ENCODE measurements around the gene BSPH1.
"Not testable (repeated sequence)": the region's sequence is repeated elsewhere in the genome, so short reads cannot be mapped to it uniquely, and the experiment has no call there.

BSPH1 gene

GRCh38 chr19:47992070-47992469 is at the start of gene BSPH1:
TSS of gene BSPH1 (minus strand) at chr19:47992170. CDS start at chr19:47992081, 89 bp downstream.
- DNase-seq, result no peak

- no peak for DNase-seq
These were observed 44.8 kb upstream of the BSPH1 start for GRCh38 chr19:48036765-48037164.

GRCh38 chr19:48033604-48034003 is 41.6 kb upstream of the BSPH1 start:
- DNase-seq, result no peak

GRCh38 chr19:48030073-48030472 is 38.1 kb upstream of the BSPH1 start:
- no peak for DNase-seq

- no peak for DNase-seq
These were observed 37.5 kb upstream of the BSPH1 start for GRCh38 chr19:48029431-48029830.

- no peak for DNase-seq
These were observed 33.5 kb upstream of the BSPH1 start for GRCh38 chr19:48025480-48025879.

GRCh38 chr19:48023518-48023917 is 31.5 kb upstream of the BSPH1 start:
- no peak for DNase-seq

GRCh38 chr19:48023011-48023410 is 31.0 kb upstream of the BSPH1 start:
- DNase-seq, result no peak

- DNase-seq, result no peak
These were observed 28.7 kb upstream of the BSPH1 start for GRCh38 chr19:48020686-48021085.

GRCh38 chr19:48010932-48011758 is 19.2 kb upstream of the BSPH1 start:
- DNase-seq, result no peak

GRCh38 chr19:48006762-48007161 is 14.8 kb upstream of the BSPH1 start:
- DNase-seq, result no peak

GRCh38 chr19:48004236-48004635 is 12.3 kb upstream of the BSPH1 start:
- DNase-seq, result no peak

GRCh38 chr19:48000846-48001245 is 8.9 kb upstream of the BSPH1 start:
- DNase-seq, result no peak

GRCh38 chr19:47998800-47999199 is 6.8 kb upstream of the BSPH1 start:
- no peak for DNase-seq

GRCh38 chr19:47996230-47996727 is 4.3 kb upstream of the BSPH1 start:
- DNase-seq, result no peak

- no peak for DNase-seq
These were observed 2.3 kb upstream of the BSPH1 start, which contains the start of gene ELSPBP1 for GRCh38 chr19:47994209-47994802. TSS of gene ELSPBP1 (plus strand) at chr19:47994632. CDS start at chr19:48008668, 14,036 bp downstream.

- DNase-seq, result no peak
These were observed 670 bp downstream of the BSPH1 start for GRCh38 chr19:47991191-47991808.

- no peak for DNase-seq
These were observed 18.4 kb downstream of the BSPH1 start for GRCh38 chr19:47973529-47973928.

- DNase-seq, result not testable (repeated sequence)
These were observed 36.0 kb downstream of the BSPH1 start for GRCh38 chr19:47955936-47956335.

- not testable (repeated sequence) for DNase-seq
These were observed 39.8 kb downstream of the BSPH1 start for GRCh38 chr19:47952132-47952531.

GRCh38 chr19:47949852-47950521 is 42.0 kb downstream of the BSPH1 start:
- not testable (repeated sequence) for DNase-seq

GRCh38 chr19:47928581-47928980 is 63.4 kb downstream of the BSPH1 start:
- not testable (repeated sequence) for DNase-seq

GRCh38 chr19:47920107-47920506 is 71.9 kb downstream of the BSPH1 start:
- not testable (repeated sequence) for DNase-seq

Data from NCI-H2081 treated with DMSO at 0.1 percent for 48 hours (cell line).